HG03571 (cell line): ENCODE results near the gene PIK3R5.

Experiments
- ATAC-seq: cut with Tn5 transposase; IDR thresholded peaks from one replicate; pipeline ENCODE4 v1.9.1; 2021; ENCODE audit not compliant: unreplicated experiment

Gene PIK3R5

GRCh38 chr17:8955021-8955959 is 10.2 kb downstream of the PIK3R5 start:
- ATAC-seq, result no peak

GRCh38 chr17:8954339-8954738 is 11.2 kb downstream of the PIK3R5 start:
- peak; percentile 54 for ATAC-seq

GRCh38 chr17:8953156-8953885 is 12.2 kb downstream of the PIK3R5 start:
- ATAC-seq, result no peak

GRCh38 chr17:8952191-8952590 is 13.3 kb downstream of the PIK3R5 start:
- ATAC-seq, result no peak

- ATAC-seq, result no peak
Measured at GRCh38 chr17:8951206-8951605, 14.3 kb downstream of the PIK3R5 start.

- ATAC-seq, result no peak
Measured at GRCh38 chr17:8949061-8949661, 16.3 kb downstream of the PIK3R5 start.

GRCh38 chr17:8948462-8948861 is 17.0 kb downstream of the PIK3R5 start:
- no peak for ATAC-seq

- ATAC-seq, result no peak
Measured at GRCh38 chr17:8947201-8947600, 18.3 kb downstream of the PIK3R5 start.

GRCh38 chr17:8946476-8946875 is 19.0 kb downstream of the PIK3R5 start:
- no peak for ATAC-seq

GRCh38 chr17:8946071-8946470 is 19.4 kb downstream of the PIK3R5 start:
- no peak for ATAC-seq

- ATAC-seq, result no peak
Measured at GRCh38 chr17:8944748-8945147, 20.8 kb downstream of the PIK3R5 start.

- no peak for ATAC-seq
Measured at GRCh38 chr17:8944083-8944482, 21.4 kb downstream of the PIK3R5 start.

GRCh38 chr17:8941980-8942622 is 23.4 kb downstream of the PIK3R5 start:
- ATAC-seq, result no peak

- ATAC-seq, result no peak
Measured at GRCh38 chr17:8941520-8941919, 24.0 kb downstream of the PIK3R5 start.

GRCh38 chr17:8940866-8941471 is 24.5 kb downstream of the PIK3R5 start:
- ATAC-seq, result no peak

GRCh38 chr17:8939496-8940334 is 25.8 kb downstream of the PIK3R5 start:
- ATAC-seq, result peak; percentile 47

- ATAC-seq, result no peak
Measured at GRCh38 chr17:8938933-8939332, 26.6 kb downstream of the PIK3R5 start.

- no peak for ATAC-seq
Measured at GRCh38 chr17:8935191-8935590, 30.3 kb downstream of the PIK3R5 start.

- no peak for ATAC-seq
Measured at GRCh38 chr17:8934346-8934745, 31.2 kb downstream of the PIK3R5 start.

GRCh38 chr17:8930649-8931048 is 34.9 kb downstream of the PIK3R5 start:
- no peak for ATAC-seq
